ENCODE measurements around the gene LHPP. TPM values are rescaled to one million over a fixed set of nuclear protein-coding genes. Genes with fewer than 3 reads are reported as not detected.

Gene LHPP
- total and polyA plus RNA-seq, 9 donors = 4.3 to 19.9 (median 12.6) TPM

DNA sequence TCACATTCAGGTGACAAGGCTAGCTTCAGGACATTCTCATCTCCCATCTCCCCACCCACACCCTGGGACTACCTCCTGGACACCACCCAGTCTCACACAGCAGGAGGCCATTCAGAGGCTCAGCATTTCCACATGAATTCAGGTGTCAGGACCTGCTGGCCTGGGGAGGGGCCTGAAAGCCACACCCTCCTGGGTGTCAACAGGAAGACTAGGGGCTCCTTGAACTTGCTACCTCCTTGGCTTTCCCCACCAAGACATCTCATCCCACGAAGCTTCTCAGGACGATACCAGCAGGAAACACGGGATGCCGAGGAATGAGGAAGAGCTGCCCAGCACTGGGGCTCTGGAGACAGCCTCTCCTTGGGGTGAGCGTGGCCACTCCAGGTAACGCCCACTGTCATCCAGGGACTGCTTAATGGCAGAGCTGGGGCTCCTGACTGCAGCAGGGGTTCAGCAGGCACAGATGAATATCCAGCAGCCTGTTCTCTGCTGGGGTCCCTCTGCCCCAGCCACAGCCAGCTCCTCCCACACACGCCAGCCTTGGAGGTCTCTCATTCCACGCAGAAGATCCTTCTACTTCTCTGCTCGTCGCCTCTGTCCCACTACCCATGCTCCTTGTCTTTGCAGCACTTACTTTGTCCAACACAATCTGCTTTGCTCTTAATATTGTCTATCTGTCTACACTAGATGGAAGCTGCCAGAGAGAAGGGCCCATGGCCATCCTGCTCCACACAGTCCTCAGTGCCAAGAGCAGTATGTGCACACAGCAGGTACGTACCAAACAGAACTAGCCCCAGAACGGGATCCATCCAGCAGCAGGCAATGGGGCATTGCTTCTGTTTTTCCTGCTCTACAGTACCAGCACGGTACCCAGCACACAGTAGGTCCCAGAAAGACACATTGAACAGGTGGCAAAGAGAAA lies 193.8 kb downstream of the LHPP start:
- Histone ChIP-seq H3K4me3 (no peak overlapping the region), H3K4me1 (ENCODE audit: insufficient read depth) (peaks cover 34% of the 10 kb centered on the region), H3K27me3 (no peaks in the 10 kb centered on the region), H3K27ac (no peak overlapping the region), H3K36me3 (no peaks in the 10 kb centered on the region), H3K9me3 (no peaks in the 10 kb centered on the region)
- no peak for TF ChIP-seq EP300 (IDR thresholded peaks at IDR 0.05)
- no peak for TF ChIP-seq POLR2A (IDR thresholded peaks at IDR 0.05)
- TF ChIP-seq, protein P1, sequence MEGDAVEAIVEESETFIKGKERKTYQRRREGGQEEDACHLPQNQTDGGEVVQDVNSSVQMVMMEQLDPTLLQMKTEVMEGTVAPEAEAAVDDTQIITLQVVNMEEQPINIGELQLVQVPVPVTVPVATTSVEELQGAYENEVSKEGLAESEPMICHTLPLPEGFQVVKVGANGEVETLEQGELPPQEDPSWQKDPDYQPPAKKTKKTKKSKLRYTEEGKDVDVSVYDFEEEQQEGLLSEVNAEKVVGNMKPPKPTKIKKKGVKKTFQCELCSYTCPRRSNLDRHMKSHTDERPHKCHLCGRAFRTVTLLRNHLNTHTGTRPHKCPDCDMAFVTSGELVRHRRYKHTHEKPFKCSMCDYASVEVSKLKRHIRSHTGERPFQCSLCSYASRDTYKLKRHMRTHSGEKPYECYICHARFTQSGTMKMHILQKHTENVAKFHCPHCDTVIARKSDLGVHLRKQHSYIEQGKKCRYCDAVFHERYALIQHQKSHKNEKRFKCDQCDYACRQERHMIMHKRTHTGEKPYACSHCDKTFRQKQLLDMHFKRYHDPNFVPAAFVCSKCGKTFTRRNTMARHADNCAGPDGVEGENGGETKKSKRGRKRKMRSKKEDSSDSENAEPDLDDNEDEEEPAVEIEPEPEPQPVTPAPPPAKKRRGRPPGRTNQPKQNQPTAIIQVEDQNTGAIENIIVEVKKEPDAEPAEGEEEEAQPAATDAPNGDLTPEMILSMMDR (IDR thresholded peaks at IDR 0.05) = no peak
- no peak for DNase-seq
- 75 to 89% (median 81%) methylated on average over 13 of the region's 13 CpGs for WGBS, 3 donors
- intact Hi-C loops (cut with DNase I) = no loop called here

DNA sequence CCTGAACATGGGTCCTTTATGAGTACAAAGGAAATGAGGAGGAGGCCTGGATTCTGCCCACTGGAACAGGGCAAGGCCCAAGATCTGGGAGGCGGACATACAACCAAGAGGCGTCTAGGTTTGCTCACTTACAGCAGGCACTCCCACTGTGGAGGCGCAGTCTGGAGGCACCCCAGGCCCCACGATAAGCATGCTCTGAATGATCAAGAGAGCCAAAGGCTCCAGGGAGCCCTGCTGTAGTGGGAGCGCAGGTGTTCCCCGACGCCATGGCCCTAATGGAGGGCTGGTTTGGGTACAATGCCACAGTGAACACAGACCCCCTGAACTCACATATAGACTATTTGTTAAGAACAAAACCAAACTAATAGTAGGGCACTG lies 194.5 kb downstream of the LHPP start:
- Histone ChIP-seq H3K36me3 (no peaks in the 10 kb centered on the region), H3K4me1 (ENCODE audit: insufficient read depth) (peaks cover 32% of the 10 kb centered on the region), H3K4me3 (no peak overlapping the region), H3K9me3 (no peaks in the 10 kb centered on the region), H3K27me3 (no peaks in the 10 kb centered on the region), H3K27ac (no peak overlapping the region)
- no peak for DNase-seq
- intact Hi-C loops (cut with DNase I) = no loop called here
- no peak for TF ChIP-seq POLR2A (IDR thresholded peaks at IDR 0.05)
- no peak for TF ChIP-seq EP300 (IDR thresholded peaks at IDR 0.05)
- TF ChIP-seq, protein P1 (IDR thresholded peaks at IDR 0.05) = no peak
- WGBS, 3 donors = 92 to 94% (median 94%) methylated on average over 7 of the region's 7 CpGs

DNA sequence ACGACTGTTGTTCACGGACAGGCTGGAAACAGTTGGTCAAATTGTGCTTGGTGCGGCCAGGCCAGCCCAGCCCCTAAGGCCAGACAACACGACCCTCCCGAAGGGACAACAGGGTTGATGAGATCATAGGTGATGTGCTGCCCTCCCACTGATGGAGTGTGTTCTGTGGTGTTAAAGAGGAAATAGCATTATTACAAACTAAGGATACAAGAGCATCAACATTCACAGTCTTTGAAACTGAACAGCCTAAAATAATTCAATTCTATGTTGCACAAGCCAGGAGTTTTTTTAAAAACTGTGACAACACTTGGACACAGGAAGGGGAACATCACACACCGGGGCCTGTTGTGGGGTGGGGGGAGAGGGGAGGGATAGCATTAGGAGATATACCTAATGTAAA lies 194.9 kb downstream of the LHPP start:
- Histone ChIP-seq H3K27ac (no peak overlapping the region), H3K4me3 (no peak overlapping the region), H3K27me3 (no peaks in the 10 kb centered on the region), H3K4me1 (ENCODE audit: insufficient read depth) (peaks cover 32% of the 10 kb centered on the region), H3K9me3 (no peaks in the 10 kb centered on the region), H3K36me3 (no peaks in the 10 kb centered on the region)
- no peak for DNase-seq
- TF ChIP-seq, protein P1 (IDR thresholded peaks at IDR 0.05) = no peak
- TF ChIP-seq POLR2A (IDR thresholded peaks at IDR 0.05) (no peak), EP300 (IDR thresholded peaks at IDR 0.05) (no peak)
- intact Hi-C loops (cut with DNase I) = no loop called here
- 70 to 81% (median 78%) methylated on average over 6 of the region's 6 CpGs for WGBS, 3 donors

DNA sequence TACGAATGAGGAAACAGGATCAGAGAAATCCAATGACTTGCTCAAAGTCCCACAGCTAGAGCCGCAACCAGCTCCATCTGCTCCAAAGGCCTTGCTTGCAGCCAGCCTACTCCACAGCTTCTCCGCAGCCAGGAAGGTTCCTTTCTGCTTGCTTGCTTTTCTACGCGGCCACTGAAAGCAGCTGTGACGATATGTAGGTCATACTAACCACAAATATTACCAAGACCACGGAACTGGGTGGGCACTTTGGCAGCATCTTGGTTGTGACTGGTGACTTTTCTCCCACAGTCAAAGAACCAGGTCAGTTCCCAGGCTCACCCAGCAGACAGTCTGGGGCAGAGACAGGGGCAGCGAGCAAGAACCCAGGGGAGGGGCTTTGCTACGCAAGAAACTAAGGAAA lies 196.2 kb downstream of the LHPP start:
- H3K27me3 ChIP-seq = no peaks in the 10 kb centered on the region
- H3K4me1 ChIP-seq (ENCODE audit: insufficient read depth) = peaks cover 27% of the 10 kb centered on the region
- DNase-seq = no peak
- WGBS, 3 donors = 20 to 68% (median 39%) methylated on average over 9 of the region's 9 CpGs
- no peaks in the 10 kb centered on the region for H3K9me3 ChIP-seq
- peak overlapping the region in 1 of 2 donors; percentile 59 for H3K27ac ChIP-seq
- no peaks in the 10 kb centered on the region for H3K36me3 ChIP-seq
- intact Hi-C loops (cut with DNase I) = no loop called here
- H3K4me3 ChIP-seq = no peak overlapping the region
- no peak for TF ChIP-seq POLR2A (IDR thresholded peaks at IDR 0.05)

DNA sequence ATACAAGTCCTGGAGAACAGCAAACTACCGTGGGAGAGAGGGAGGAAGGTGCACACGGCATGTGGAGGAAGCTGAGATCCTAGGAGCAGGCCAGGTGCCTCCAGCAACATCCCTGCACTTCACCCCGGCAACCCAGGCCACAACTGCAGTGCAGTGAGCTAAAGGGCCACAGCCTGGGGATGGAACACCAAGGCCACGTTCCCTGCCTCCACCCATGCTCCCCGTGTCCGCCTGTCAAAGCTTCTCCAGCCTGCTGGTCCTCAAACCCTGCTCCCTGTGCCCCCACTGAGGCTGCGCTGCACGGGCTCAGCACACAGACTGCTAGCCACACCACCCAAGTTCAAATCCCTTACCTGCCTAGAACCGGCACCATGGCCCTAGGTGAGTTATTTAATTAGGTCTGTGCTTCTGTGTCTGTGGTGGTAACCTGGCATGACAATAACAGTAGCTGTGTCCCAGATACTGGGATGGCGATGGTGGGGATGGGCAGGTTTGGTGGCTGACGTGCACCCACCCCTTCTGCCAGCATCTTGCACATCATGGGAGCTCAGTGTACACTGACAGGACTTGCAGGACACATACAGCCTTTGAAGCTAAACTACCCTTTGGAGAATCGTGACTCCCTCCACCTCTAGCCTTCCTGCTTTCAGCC lies 197.1 kb downstream of the LHPP start:
- DNase-seq = no peak
- Histone ChIP-seq H3K27ac (peak overlapping the region; percentile 14 to 59), H3K36me3 (no peaks in the 10 kb centered on the region), H3K27me3 (no peaks in the 10 kb centered on the region), H3K4me1 (ENCODE audit: insufficient read depth) (peaks cover 18% of the 10 kb centered on the region), H3K4me3 (no peak overlapping the region), H3K9me3 (no peaks in the 10 kb centered on the region)
- WGBS, 3 donors = 89 to 91% (median 90%) methylated on average over 12 of the region's 12 CpGs
- TF ChIP-seq EP300 (IDR thresholded peaks at IDR 0.05) (no peak), POLR2A (IDR thresholded peaks at IDR 0.05) (no peak)
- TF ChIP-seq, protein P1 (IDR thresholded peaks at IDR 0.05) = no peak
- intact Hi-C loops (cut with DNase I) = no loop called here
